HepG2 (cell line): Measurements from ENCODE around the gene DIPK1A. TPM values are rescaled to one million over a fixed set of nuclear protein-coding genes. Genes with fewer than 3 reads are reported as not detected.

Experiments used
- ATAC-seq: fragments of 200-7000 bp; cut with Tn5 transposase; 3 replicates; pipeline ENCODE4 v1.9.1; 2020; ENCODE audit warnings: mild to moderate bottlenecking, moderate library complexity
- BruUV-seq: library from RNA; stranded (reverse); fragments of 400-500 nt; replicated peaks from 2 replicates; lab custom pipeline; 2021; lab: Mats Ljungman, UMichigan
- CTCF ChIA-PET: fragments of 300-600 bp; formaldehyde crosslinking; extraction: SDS; loops from one replicate; lab custom pipeline; 2021; ENCODE audit warnings: low total read pairs, inconsistent platforms, low intra/inter-chr PET ratio; lab: Yijun Ruan, JAX
- POLR2A ChIA-PET: fragments of 350-600 bp; sonication (Branson Sonifier 250); formaldehyde crosslinking; loops from one replicate; lab custom pipeline; 2020; ENCODE audit warnings: antibody characterized with exemption, inconsistent platforms; lab: Yijun Ruan, JAX
- DNase-seq: peaks from one replicate; pipeline ENCODE4 v3.0.0-alpha.2; 2015; ENCODE audit warnings: low spot score
- FAIRE-seq: peaks from 3 replicates; lab custom pipeline; 2011; peaks lifted over from hg19 to GRCh38; lab: Jason Lieb, UNC
- H2AFZ ChIP-seq: one replicate; pipeline ENCODE4 v1.6.1; 2011; ENCODE audit warnings: low read length, inconsistent platforms
- H3K27ac ChIP-seq: fragments of 300-600 bp; 3 replicates; pipeline ENCODE4 v1.8.0; 2011; ENCODE audit warnings: mixed run types, mild to moderate bottlenecking, mixed read lengths, low read length, inconsistent platforms; ENCODE audit not compliant: insufficient read depth; ENCODE audit errors: extremely low read length
- H3K27me3 ChIP-seq, 2 experiments: fragments of 200-600 bp in 1 of 2; 2 replicates in 1 of 2; 3 replicates in 1 of 2; pipeline versions ENCODE4 v1.6.0 to v1.8.0; 2011; ENCODE audit warnings: low read length in 2 of 2, mild to moderate bottlenecking in 2 of 2, moderate library complexity in 2 of 2, inconsistent platforms in 1 of 2; ENCODE audit not compliant: insufficient read depth in 2 of 2, control insufficient read depth in 1 of 2
- H3K36me3 ChIP-seq, 2 experiments: fragments of 200-600 bp in 1 of 2; replicated peaks in 1 of 2; 2 replicates in 1 of 2; 3 replicates in 1 of 2; pipeline versions ENCODE4 v1.5.1 to v1.8.0; 2011; ENCODE audit warnings: low read length in 2 of 2, inconsistent platforms in 1 of 2; ENCODE audit not compliant: insufficient read depth in 2 of 2, control insufficient read depth in 1 of 2
- H3K4me1 ChIP-seq: 2 replicates; pipeline ENCODE4 v1.5.1; 2012; ENCODE audit warnings: low read length, inconsistent platforms; ENCODE audit not compliant: insufficient read depth
- H3K4me2 ChIP-seq: 2 replicates; pipeline ENCODE4 v1.6.0; 2011; ENCODE audit warnings: low read depth, low read length, inconsistent platforms
- H3K4me3 ChIP-seq, 3 experiments: fragments of 200-600 bp in 1 of 3; sonication (generic), shearing (Covaris generic) in 1 of 3; replicated peaks in 1 of 3; 2 replicates each; pipeline ENCODE4 v1.5.1; 2011 to 2016; ENCODE audit warnings: low read length in 3 of 3, inconsistent platforms in 2 of 3, low read depth in 2 of 3, mild to moderate bottlenecking in 2 of 3, control low read depth in 1 of 3, mixed read lengths in 1 of 3; ENCODE audit not compliant: insufficient read depth in 1 of 3
- H3K79me2 ChIP-seq: one replicate; pipeline ENCODE4 v1.6.1; 2011; ENCODE audit warnings: low read length, inconsistent platforms; ENCODE audit not compliant: insufficient read depth
- H3K9ac ChIP-seq: 2 replicates; pipeline ENCODE4 v1.6.0; 2011; ENCODE audit warnings: mild to moderate bottlenecking, low read depth, low read length, inconsistent platforms; ENCODE audit not compliant: insufficient read depth
- H3K9me3 ChIP-seq: 2 replicates; pipeline ENCODE4 v1.5.1; 2012; ENCODE audit warnings: mild to moderate bottlenecking, low read length
- H4K20me1 ChIP-seq: 2 replicates; pipeline ENCODE4 v1.6.0; 2011; ENCODE audit warnings: inconsistent platforms, mild to moderate bottlenecking, low read length, moderate library complexity; ENCODE audit not compliant: insufficient read depth
- CBX1 ChIP-seq: IDR thresholded peaks from one replicate; pipeline ENCODE4 v1.6.1; 2016; ENCODE audit warnings: antibody characterized with exemption, low read depth
- FOXK1 ChIP-seq: sonication (generic); formaldehyde crosslinking; IDR thresholded peaks from 2 replicates; pipeline ENCODE4 v1.4.0; 2020; ENCODE audit warnings: low read depth, missing genetic modification reagents, borderline replicate concordance
- LRRFIP1 ChIP-seq: sonication (generic); formaldehyde crosslinking; conservative IDR thresholded peaks from 2 replicates; pipeline ENCODE4 v1.4.0; 2020; ENCODE audit warnings: missing genetic modification reagents
- SAFB2 ChIP-seq: sonication (generic); formaldehyde crosslinking; IDR thresholded peaks from 2 replicates; pipeline ENCODE4 v1.5.1; 2020; ENCODE audit warnings: missing genetic modification reagents, low read depth, mild to moderate bottlenecking, borderline replicate concordance
- SMYD3 ChIP-seq: sonication (generic); formaldehyde crosslinking; IDR thresholded peaks from 2 replicates; pipeline ENCODE4 v1.8.1; 2023; ENCODE audit warnings: mild to moderate bottlenecking, missing genetic modification reagents
- SOX13 ChIP-seq, 3 experiments: fragments of 450-650 bp in 1 of 3; sonication (generic) in 1 of 3; formaldehyde crosslinking in 1 of 3; IDR thresholded peaks in 2 of 3; conservative IDR thresholded peaks in 1 of 3; 2 replicates each; pipeline versions ENCODE4 v1.5.0 to v1.6.1; 2016 to 2020; ENCODE audit warnings: antibody characterized with exemption in 1 of 3, mild to moderate bottlenecking in 1 of 3, missing compliant biosample characterization in 1 of 3, missing genetic modification reagents in 1 of 3, moderate library complexity in 1 of 3
- SOX5 ChIP-seq: IDR thresholded peaks from 2 replicates; pipeline ENCODE4 v1.6.1; 2016; ENCODE audit warnings: borderline replicate concordance
- TMF1 ChIP-seq: sonication (generic); formaldehyde crosslinking; IDR thresholded peaks from 2 replicates; pipeline ENCODE4 v1.8.1; 2022; ENCODE audit warnings: low read depth, missing genetic modification reagents
- UBTF ChIP-seq: sonication (generic); formaldehyde crosslinking; IDR thresholded peaks from 2 replicates; pipeline ENCODE4 v1.4.0; 2020; ENCODE audit warnings: mild to moderate bottlenecking, missing genetic modification reagents
- YY1 ChIP-seq: IDR thresholded peaks from 2 replicates; pipeline ENCODE4 v1.6.1; 2011; ENCODE audit warnings: low read length, low read depth, moderate library complexity, mild to moderate bottlenecking; ENCODE audit not compliant: insufficient read depth, insufficient replicate concordance
- ZC3H13 ChIP-seq: sonication (generic); formaldehyde crosslinking; IDR thresholded peaks from 2 replicates; pipeline ENCODE4 v1.8.1; 2023; ENCODE audit warnings: mild to moderate bottlenecking, missing genetic modification reagents, moderate library complexity
- ZFAT ChIP-seq: sonication (generic); formaldehyde crosslinking; conservative IDR thresholded peaks from 2 replicates; pipeline ENCODE4 v1.8.1; 2023; ENCODE audit warnings: missing genetic modification reagents, inconsistent platforms
- ZFYVE20 ChIP-seq: sonication (generic); formaldehyde crosslinking; IDR thresholded peaks from 2 replicates; pipeline ENCODE4 v1.8.0; 2023; ENCODE audit warnings: low read depth, mild to moderate bottlenecking, moderate library complexity, missing genetic modification reagents, borderline replicate concordance
- ZNF101 ChIP-seq: sonication (generic); formaldehyde crosslinking; IDR thresholded peaks from 2 replicates; pipeline ENCODE4 v1.4.0; 2020; ENCODE audit warnings: mild to moderate bottlenecking, low read depth, missing genetic modification reagents, borderline replicate concordance
- ZNF552 ChIP-seq: sonication (generic); formaldehyde crosslinking; IDR thresholded peaks from 2 replicates; pipeline ENCODE4 v1.9.0; 2022; ENCODE audit warnings: missing genetic modification reagents, mild to moderate bottlenecking, borderline replicate concordance
- ZNF564 ChIP-seq: sonication (generic); formaldehyde crosslinking; IDR thresholded peaks from 2 replicates; pipeline ENCODE4 v1.8.1; 2023; ENCODE audit warnings: mild to moderate bottlenecking, missing genetic modification reagents
- ZNF784 ChIP-seq: sonication (generic); formaldehyde crosslinking; IDR thresholded peaks from 2 replicates; pipeline ENCODE4 v1.5.1; 2020; ENCODE audit warnings: missing genetic modification reagents, mild to moderate bottlenecking, borderline replicate concordance
- WGBS: methylation state at CpG from one replicate; pipeline ENCODE4 v1.1.6; 2017; ENCODE audit warnings: low lambda C conversion rate; 5-methylcytosine and 5-hydroxymethylcytosine counted together
- in situ Hi-C: cut with HindIII; loops from 2 replicates; pipeline ENCODE4 v1.10.0; 2017; ENCODE audit warnings: low pct_unique_long_range_greater_than_20kb; ENCODE audit not compliant: extremely low pct_ligation_motif_present
- intact Hi-C: fragments of 100-400 bp; cut with micrococcal nuclease; formaldehyde crosslinking; loops from one replicate; pipeline ENCODE4 v1.10.0; 2022; ENCODE audit not compliant: unreplicated experiment
- polyA plus RNA-seq, 8 experiments: library from polyadenylated mRNA; depleted of rRNA in 3 of 8; stranded (reverse) in 7 of 8; unstranded in 1 of 8; fragments of >200 nt; fragmentation: Illumina TruSeq in 4 of 8; extraction: Trizol in 4 of 8; gene quantifications; 2 replicates each; pipeline versions ENCODE4 v1.2.1 to v1.2.3, GENCODE V29; 2011 to 2016; ENCODE audit warnings: low read depth in 4 of 8, missing spikeins in 1 of 8, mixed read lengths in 1 of 8; ENCODE audit not compliant: insufficient read depth in 1 of 8
- total RNA-seq, 5 experiments: library from RNA; depleted of rRNA; stranded (reverse); fragments of >200 nt; fragmentation: Illumina TruSeq; extraction: Trizol; gene quantifications; 2 replicates each; pipeline ENCODE4 v1.2.3, GENCODE V29; 2016; ENCODE audit warnings: low read depth in 1 of 5
- TF ChIP-seq, protein P1 (sequence below): IDR thresholded peaks from 2 replicates; pipeline ENCODE4 v1.6.1; 2016; ENCODE audit warnings: mild to moderate bottlenecking

DIPK1A gene
- total and polyA plus RNA-seq, 2 of the 13 experiments (the other 11 are each of a cell fraction or from before 2014, with no cell fraction given), result 8.4 TPM

DNA sequence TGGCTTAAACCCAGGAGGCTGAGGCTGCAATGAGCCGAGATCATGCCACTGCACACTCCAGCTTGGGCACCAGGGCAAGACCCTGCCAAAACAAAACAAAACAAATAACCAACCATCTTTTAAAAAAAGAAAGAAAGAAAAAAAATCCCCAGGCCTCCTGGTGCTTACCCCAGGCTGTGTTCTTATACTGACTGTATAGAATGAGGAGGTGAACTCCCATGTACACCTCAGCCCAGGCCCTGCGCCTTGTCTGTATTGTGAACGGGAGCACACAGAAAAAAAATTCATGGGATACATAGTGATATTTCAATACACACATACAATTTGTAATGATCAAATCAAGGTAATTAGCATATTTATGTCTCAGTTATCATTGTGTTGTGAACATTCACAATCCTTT is 115.4 kb downstream of the DIPK1A start:
- TF ChIP-seq, protein P1, sequence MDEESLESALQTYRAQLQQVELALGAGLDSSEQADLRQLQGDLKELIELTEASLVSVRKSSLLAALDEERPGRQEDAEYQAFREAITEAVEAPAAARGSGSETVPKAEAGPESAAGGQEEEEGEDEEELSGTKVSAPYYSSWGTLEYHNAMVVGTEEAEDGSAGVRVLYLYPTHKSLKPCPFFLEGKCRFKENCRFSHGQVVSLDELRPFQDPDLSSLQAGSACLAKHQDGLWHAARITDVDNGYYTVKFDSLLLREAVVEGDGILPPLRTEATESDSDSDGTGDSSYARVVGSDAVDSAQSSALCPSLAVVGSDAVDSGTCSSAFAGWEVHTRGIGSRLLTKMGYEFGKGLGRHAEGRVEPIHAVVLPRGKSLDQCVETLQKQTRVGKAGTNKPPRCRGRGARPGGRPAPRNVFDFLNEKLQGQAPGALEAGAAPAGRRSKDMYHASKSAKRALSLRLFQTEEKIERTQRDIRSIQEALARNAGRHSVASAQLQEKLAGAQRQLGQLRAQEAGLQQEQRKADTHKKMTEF (CRISPR knock-in tag), result no peak
- TF ChIP-seq ZNF564 (CRISPR knock-in tag) (no peak), SOX13 (IDR thresholded peaks at IDR 0.05) (no peak), SOX13 (CRISPR knock-in tag; conservative IDR thresholded peaks at IDR 0.05 in 1 of 2, IDR thresholded peaks at IDR 0.05 in 1 of 2) (no peak), TMF1 (no peak), ZNF101 (CRISPR knock-in tag) (no peak), FOXK1 (CRISPR knock-in tag) (no peak), ZNF552 (CRISPR knock-in tag) (no peak), ZFYVE20 (CRISPR knock-in tag) (no peak), ZFAT (no peak), CBX1 (no peak), ZNF784 (no peak), YY1 (no peak), LRRFIP1 (CRISPR knock-in tag) (no peak), UBTF (no peak), ZC3H13 (CRISPR knock-in tag) (no peak), SMYD3 (CRISPR knock-in tag) (no peak), SOX5 (CRISPR knock-in tag) (no peak), SAFB2 (CRISPR knock-in tag) (no peak)
- Histone ChIP-seq H4K20me1 (peaks cover 7% of the 10 kb centered on the region), H3K4me1 (no peaks in the 10 kb centered on the region), H3K4me3 (no peak overlapping the region), H3K79me2 (no peaks in the 10 kb centered on the region), H2AFZ (no peak overlapping the region), H3K4me2 (no peak overlapping the region), H3K36me3 (peaks cover 3 to 36% of the 10 kb centered on the region in 2 experiments), H3K9ac (no peak overlapping the region), H3K27ac (no peak overlapping the region), H3K9me3 (no peaks in the 10 kb centered on the region), H3K27me3 (no peaks in the 10 kb centered on the region)
- POLR2A ChIA-PET, result no interaction called here
- ATAC-seq (peak; percentile 63), FAIRE-seq (no peak), DNase-seq (no peak)
- in situ Hi-C loops, result no loop called here
- intact Hi-C loops, result no loop called here
- CTCF ChIA-PET, result no interaction called here
- BruUV-seq, result no TSS peak
- WGBS, result 76% methylated on average over 3 of the region's 3 CpGs
